GM18861 (cell line): ENCODE data around the gene SAXO1.
"Not testable (repeated sequence)": the region's sequence is repeated elsewhere in the genome, so short reads cannot be mapped to it uniquely, and the experiment has no call there.

Source experiments
- ATAC-seq: cut with Tn5 transposase; IDR thresholded peaks from one replicate; pipeline ENCODE4 v1.9.1; 2021; ENCODE audit not compliant: unreplicated experiment

SAXO1 gene

GRCh38 chr9:18971404-18971803 is 61.6 kb downstream of the SAXO1 start:
- ATAC-seq = no peak

GRCh38 chr9:18970393-18970792 is 62.6 kb downstream of the SAXO1 start:
- ATAC-seq = no peak

GRCh38 chr9:18969128-18969527 is 63.9 kb downstream of the SAXO1 start:
- no peak for ATAC-seq

GRCh38 chr9:18955626-18956025 is 77.4 kb downstream of the SAXO1 start:
- no peak for ATAC-seq

- ATAC-seq = no peak
These were observed 81.1 kb downstream of the SAXO1 start for GRCh38 chr9:18951936-18952335.

GRCh38 chr9:18947892-18948339 is 85.1 kb downstream of the SAXO1 start:
- no peak for ATAC-seq

GRCh38 chr9:18942801-18943200 is 90.2 kb downstream of the SAXO1 start:
- no peak for ATAC-seq

- no peak for ATAC-seq
These were observed 91.8 kb downstream of the SAXO1 start for GRCh38 chr9:18941060-18941740.

- no peak for ATAC-seq
These were observed 93.1 kb downstream of the SAXO1 start for GRCh38 chr9:18939943-18940342.

- ATAC-seq = no peak
These were observed 96.7 kb downstream of the SAXO1 start for GRCh38 chr9:18936094-18936871.

- ATAC-seq = no peak
These were observed 97.5 kb downstream of the SAXO1 start for GRCh38 chr9:18935541-18935940.

GRCh38 chr9:18930611-18931010 is 102.4 kb downstream of the SAXO1 start:
- not testable (repeated sequence) for ATAC-seq

- ATAC-seq = no peak
These were observed 104.3 kb downstream of the SAXO1 start for GRCh38 chr9:18928711-18929110.

- no peak for ATAC-seq
These were observed 106.5 kb downstream of the SAXO1 start for GRCh38 chr9:18926513-18926912.

- ATAC-seq = no peak
These were observed 107.1 kb downstream of the SAXO1 start for GRCh38 chr9:18925880-18926279.

- no peak for ATAC-seq
These were observed 109.2 kb downstream of the SAXO1 start for GRCh38 chr9:18923671-18924430.

- ATAC-seq = no peak
These were observed 109.8 kb downstream of the SAXO1 start for GRCh38 chr9:18923167-18923566.

GRCh38 chr9:18922161-18922885 is 110.7 kb downstream of the SAXO1 start:
- ATAC-seq = no peak

- ATAC-seq = no peak
These were observed 111.5 kb downstream of the SAXO1 start for GRCh38 chr9:18921366-18922075.
